Measurements from ENCODE around the gene TESK2.

TESK2 gene

DNA sequence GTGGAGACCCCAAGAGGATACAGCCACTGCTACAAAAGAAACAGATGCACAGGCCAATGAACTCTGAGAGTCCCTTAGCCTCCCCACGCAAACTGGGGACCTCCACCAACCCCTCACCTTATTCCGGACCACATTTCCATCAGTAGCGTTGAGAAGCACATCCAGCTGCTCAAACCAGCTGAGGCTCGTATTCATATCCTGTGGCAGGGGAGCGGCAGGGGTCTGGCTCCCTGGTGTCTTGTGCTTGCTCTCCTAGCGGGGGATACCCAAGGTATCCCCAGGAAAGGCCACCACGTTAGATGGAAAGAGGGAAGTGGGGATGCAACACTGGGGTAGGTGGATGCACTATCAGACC is 8.4 kb upstream of the TESK2 start:
- Histone ChIP-seq H3K4me3 (replicated peaks; ENCODE audit: low read depth, low read length) (peak overlapping the region; percentile 97), H3K36me3 (ENCODE audit: control insufficient read depth, insufficient read depth, low read length) (no peaks in the 10 kb centered on the region; the same call in none of the 2 replicates), H3K27me3 (replicated peaks; ENCODE audit: control insufficient read depth, insufficient read depth, low read length) (no peaks in the 10 kb centered on the region)
- no peak for DNase-seq (ENCODE audit: extremely low read depth, insufficient read length)
- no peak for TF ChIP-seq CTCF (IDR thresholded peaks at IDR 0.05; ENCODE audit: insufficient read depth, low read length, poor library complexity, severe bottlenecking)

- H3K36me3 ChIP-seq (ENCODE audit: control insufficient read depth, insufficient read depth, low read length) = no peaks in the 10 kb centered on the region; the same call in none of the 2 replicates
- no peak for DNase-seq (ENCODE audit: extremely low read depth, insufficient read length)
- no peaks in the 10 kb centered on the region for H3K27me3 ChIP-seq (replicated peaks; ENCODE audit: control insufficient read depth, insufficient read depth, low read length)
- no peak for TF ChIP-seq CTCF (IDR thresholded peaks at IDR 0.05; ENCODE audit: insufficient read depth, low read length, poor library complexity, severe bottlenecking)
- H3K4me3 ChIP-seq (replicated peaks; ENCODE audit: low read depth, low read length) = no peak overlapping the region
Observed at GRCh38 chr1:45498279-45498678, 7.3 kb upstream of the TESK2 start.

DNA sequence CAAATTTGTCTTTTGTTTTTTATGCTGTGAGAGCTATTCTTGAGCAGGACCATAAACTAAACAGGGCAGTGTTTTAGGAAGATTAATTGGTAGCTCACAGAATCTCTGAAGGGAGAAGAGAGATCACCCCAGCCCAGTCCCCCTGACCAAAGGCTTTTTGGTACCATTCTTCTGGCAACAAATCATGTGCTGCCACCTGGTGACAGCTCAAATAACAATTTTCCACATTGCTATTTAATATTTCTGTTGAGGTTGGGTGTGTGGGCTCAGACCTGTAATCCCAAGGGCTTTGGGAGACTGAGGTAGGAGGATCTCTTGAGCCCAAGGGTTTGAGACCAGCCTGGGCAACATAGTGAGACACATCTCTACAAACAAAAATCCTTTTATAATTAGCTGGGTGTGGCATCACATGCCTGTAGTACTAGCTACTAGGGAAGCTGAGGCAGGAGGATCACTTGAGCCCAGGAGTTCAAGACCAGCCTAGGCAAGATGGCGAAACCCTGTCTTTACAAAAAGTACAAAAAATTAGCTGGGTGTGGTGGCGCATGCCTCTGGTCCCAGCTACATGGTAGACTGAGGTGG is 2.2 kb upstream of the TESK2 start:
- TF ChIP-seq CTCF (IDR thresholded peaks at IDR 0.05; ENCODE audit: insufficient read depth, low read length, poor library complexity, severe bottlenecking) = peak; percentile 55
- H3K27me3 ChIP-seq (replicated peaks; ENCODE audit: control insufficient read depth, insufficient read depth, low read length) = no peaks in the 10 kb centered on the region
- no peaks in the 10 kb centered on the region; the same call in none of the 2 replicates for H3K36me3 ChIP-seq (ENCODE audit: control insufficient read depth, insufficient read depth, low read length)
- DNase-seq (ENCODE audit: extremely low read depth, insufficient read length) = no peak
- no peak overlapping the region for H3K4me3 ChIP-seq (replicated peaks; ENCODE audit: low read depth, low read length)

DNA sequence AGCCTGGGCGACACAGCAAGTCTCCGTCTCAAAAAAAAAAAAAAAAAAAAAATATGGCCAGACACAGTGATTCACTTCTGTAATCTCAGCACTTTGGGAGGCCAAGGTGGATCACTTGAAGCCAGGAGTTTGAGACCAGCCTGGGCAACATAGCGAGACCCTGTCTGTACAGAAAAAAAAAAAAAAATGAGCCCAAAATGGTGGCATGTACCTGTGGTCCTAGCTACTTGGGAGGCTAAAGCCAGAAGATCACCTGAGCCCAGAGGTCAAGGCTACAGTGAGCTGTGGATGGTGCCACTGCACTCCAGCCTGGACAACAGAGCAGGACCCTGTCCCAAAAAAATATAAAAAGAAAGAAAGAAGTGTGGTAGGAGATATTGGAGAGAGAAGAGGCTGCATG is 1.7 kb upstream of the TESK2 start:
- no peak for TF ChIP-seq CTCF (IDR thresholded peaks at IDR 0.05; ENCODE audit: insufficient read depth, low read length, poor library complexity, severe bottlenecking)
- H3K27me3 ChIP-seq (replicated peaks; ENCODE audit: control insufficient read depth, insufficient read depth, low read length) = no peaks in the 10 kb centered on the region
- H3K36me3 ChIP-seq (ENCODE audit: control insufficient read depth, insufficient read depth, low read length) = no peaks in the 10 kb centered on the region; the same call in none of the 2 replicates
- no peak overlapping the region for H3K4me3 ChIP-seq (replicated peaks; ENCODE audit: low read depth, low read length)
- DNase-seq (ENCODE audit: extremely low read depth, insufficient read length) = no peak

- H3K4me3 ChIP-seq (replicated peaks; ENCODE audit: low read depth, low read length) = peak overlapping the region; percentile 23; the same call in 1 of the 2 replicates
- no peak for DNase-seq (ENCODE audit: extremely low read depth, insufficient read length)
- H3K36me3 ChIP-seq (ENCODE audit: control insufficient read depth, insufficient read depth, low read length) = no peaks in the 10 kb centered on the region; the same call in none of the 2 replicates
- no peak for TF ChIP-seq CTCF (IDR thresholded peaks at IDR 0.05; ENCODE audit: insufficient read depth, low read length, poor library complexity, severe bottlenecking)
- no peaks in the 10 kb centered on the region for H3K27me3 ChIP-seq (replicated peaks; ENCODE audit: control insufficient read depth, insufficient read depth, low read length)
Observed at GRCh38 chr1:45491487-45492260, 711 bp upstream of the TESK2 start.
